B cell (primary cell): Measurements from ENCODE around the gene GSE1. TPM values are rescaled to one million over a fixed set of nuclear protein-coding genes. Genes with fewer than 3 reads are reported as not detected.

Experiments used
- ATAC-seq: fragments of 200-7000 bp; cut with Tn5 transposase; one replicate; pipeline ENCODE4 v1.10.0; 2021; ENCODE audit warnings: low read depth, mild to moderate bottlenecking, moderate number of reproducible peaks, moderate library complexity
- CTCF ChIA-PET: fragments of 350-600 bp; sonication (Branson Sonifier 250); formaldehyde crosslinking; loops from one replicate; lab custom pipeline; 2021; ENCODE audit warnings: antibody characterized with exemption, inconsistent platforms; lab: Charles Lee
- POLR2A ChIA-PET: fragments of 350-600 bp; sonication (Branson Sonifier 250); formaldehyde crosslinking; loops from one replicate; lab custom pipeline; 2021; ENCODE audit warnings: antibody characterized with exemption; lab: Charles Lee
- DNase-seq: peaks from one replicate; pipeline ENCODE4 v3.0.0; 2013
- H2AFZ ChIP-seq: 2 replicates; pipeline ENCODE4 v1.6.1; 2012; ENCODE audit warnings: mild to moderate bottlenecking, low read depth, low read length; ENCODE audit not compliant: insufficient read depth, poor library complexity, severe bottlenecking
- H3K27ac ChIP-seq, 2 donors: 1 replicate in 1 of 2; 2 replicates in 1 of 2; pipeline ENCODE4 v1.5.1; 2012 to 2013; ENCODE audit warnings: low read length in 2 of 2, mild to moderate bottlenecking in 2 of 2, moderate library complexity in 1 of 2
- H3K27me3 ChIP-seq, 4 experiments: fragments of 200-600 bp in 1 of 4; sonication (generic) in 1 of 4; replicated peaks in 1 of 4; 1 replicate in 2 of 4; 2 replicates in 2 of 4; pipeline versions ENCODE4 v1.6.1 to v1.7.0; 2013 to 2016; ENCODE audit warnings: low read length in 3 of 4, mild to moderate bottlenecking in 2 of 4, mixed read lengths in 1 of 4, moderate library complexity in 1 of 4; ENCODE audit not compliant: insufficient read depth in 4 of 4, control insufficient read depth in 3 of 4; ENCODE audit errors: control extremely low read depth in 1 of 4
- H3K36me3 ChIP-seq, 2 experiments: replicated peaks in 1 of 2; 1 replicate in 1 of 2; 2 replicates in 1 of 2; pipeline versions ENCODE4 v1.6.1 to v1.7.1; 2013; ENCODE audit warnings: low read length in 1 of 2; ENCODE audit not compliant: insufficient read depth in 2 of 2, control insufficient read depth in 1 of 2; ENCODE audit errors: control extremely low read depth in 1 of 2, extremely low read depth in 1 of 2
- H3K4me1 ChIP-seq, 2 donors: fragments of 200-600 bp in 1 of 2; sonication (generic) in 1 of 2; 1 replicate in 1 of 2; 2 replicates in 1 of 2; pipeline versions ENCODE4 v1.5.1 to v1.6.1; 2013 to 2017; ENCODE audit warnings: low read length in 2 of 2; ENCODE audit not compliant: control insufficient read depth in 2 of 2, insufficient read depth in 2 of 2
- H3K4me2 ChIP-seq: replicated peaks from 2 replicates; pipeline ENCODE3; 2012; ENCODE audit warnings: mild to moderate bottlenecking, low read depth, low read length; ENCODE audit not compliant: poor library complexity, severe bottlenecking
- H3K4me3 ChIP-seq, 5 experiments: fragments of 200-600 bp in 1 of 5; sonication (generic) in 1 of 5; 1 replicate in 3 of 5; 2 replicates in 2 of 5; pipeline versions ENCODE4 v1.5.1 to v1.7.0; 2011 to 2016; ENCODE audit warnings: low read length in 4 of 5, mild to moderate bottlenecking in 4 of 5, low read depth in 2 of 5, control low read depth in 1 of 5, moderate library complexity in 1 of 5; ENCODE audit not compliant: insufficient read depth in 1 of 5; ENCODE audit errors: control extremely low read depth in 1 of 5, extremely low read depth in 1 of 5
- H3K79me2 ChIP-seq: fragments of 200-600 bp; sonication (generic); one replicate; pipeline ENCODE4 v1.6.0; 2016; ENCODE audit warnings: low read length; ENCODE audit not compliant: control insufficient read depth, insufficient read depth
- H3K9ac ChIP-seq: fragments of 200-600 bp; sonication (generic); 2 replicates; pipeline ENCODE4 v1.6.1; 2017; ENCODE audit warnings: mild to moderate bottlenecking, low read length, moderate library complexity
- H3K9me3 ChIP-seq, 3 donors: one replicate each; pipeline versions ENCODE4 v1.6.1 to v1.7.1; 2013; ENCODE audit warnings: low read length in 2 of 3; ENCODE audit not compliant: control insufficient read depth in 2 of 3, insufficient read depth in 1 of 3; ENCODE audit errors: control extremely low read depth in 1 of 3
- H4K20me1 ChIP-seq: 2 replicates; pipeline ENCODE4 v1.6.0; 2012; ENCODE audit warnings: mild to moderate bottlenecking, low read length; ENCODE audit not compliant: insufficient read depth, control insufficient read depth, poor library complexity, severe bottlenecking
- H3K27ac Mint-ChIP-seq: one replicate; pipeline ENCODE4 v1.8.0; 2021; ENCODE audit warnings: mixed read lengths
- H3K27me3 Mint-ChIP-seq: one replicate; pipeline ENCODE4 v1.8.0; 2021; ENCODE audit warnings: mixed read lengths
- H3K4me1 Mint-ChIP-seq: one replicate; pipeline ENCODE4 v1.8.0; 2021; ENCODE audit warnings: mixed read lengths
- H3K4me3 Mint-ChIP-seq: one replicate; pipeline ENCODE4 v1.8.0; 2021; ENCODE audit warnings: mixed read lengths
- H3K9me3 Mint-ChIP-seq: one replicate; pipeline ENCODE4 v1.8.0; 2022; ENCODE audit warnings: mixed read lengths; ENCODE audit not compliant: insufficient read depth
- EZH2 ChIP-seq: IDR thresholded peaks from 2 replicates; pipeline ENCODE4 v1.6.1; 2012; ENCODE audit warnings: borderline replicate concordance, low read depth, mild to moderate bottlenecking, moderate library complexity, low read length; ENCODE audit not compliant: insufficient read depth, poor library complexity, severe bottlenecking
- WGBS: methylation state at CpG from one replicate; pipeline ENCODE4 v1.1.5; 2013; ENCODE audit warnings: missing lambda C conversion rate; ENCODE audit not compliant: insufficient coverage; 5-methylcytosine and 5-hydroxymethylcytosine counted together
- intact Hi-C: fragments of 100-400 bp; cut with micrococcal nuclease; formaldehyde crosslinking; loops from one replicate; pipeline ENCODE4 v1.10.0; 2022
- polyA plus RNA-seq: library from polyadenylated mRNA; depleted of rRNA; stranded (reverse); fragments of >200 nt; gene quantifications from 2 replicates; pipeline ENCODE4 v1.2.3, GENCODE V29; 2012
- total RNA-seq, 2 donors: library from RNA; stranded (reverse); fragments of 120-200 nt in 1 of 2; gene quantifications; 1 replicate in 1 of 2; 2 replicates in 1 of 2; pipeline versions ENCODE4 v1.2.3 to v1.2.4, GENCODE V29; 2013 to 2022
- TF ChIP-seq, protein P1 (sequence below): fragments of 200-600 bp; IDR thresholded peaks from one replicate; pipeline ENCODE4 v1.8.0; 2022; ENCODE audit warnings: antibody characterized with exemption, mild to moderate bottlenecking

Gene GSE1
- total and polyA plus RNA-seq, 2 donors (not counting 1 experiment from before 2014, with no cell fraction given): 57.3 to 76.1 TPM

DNA sequence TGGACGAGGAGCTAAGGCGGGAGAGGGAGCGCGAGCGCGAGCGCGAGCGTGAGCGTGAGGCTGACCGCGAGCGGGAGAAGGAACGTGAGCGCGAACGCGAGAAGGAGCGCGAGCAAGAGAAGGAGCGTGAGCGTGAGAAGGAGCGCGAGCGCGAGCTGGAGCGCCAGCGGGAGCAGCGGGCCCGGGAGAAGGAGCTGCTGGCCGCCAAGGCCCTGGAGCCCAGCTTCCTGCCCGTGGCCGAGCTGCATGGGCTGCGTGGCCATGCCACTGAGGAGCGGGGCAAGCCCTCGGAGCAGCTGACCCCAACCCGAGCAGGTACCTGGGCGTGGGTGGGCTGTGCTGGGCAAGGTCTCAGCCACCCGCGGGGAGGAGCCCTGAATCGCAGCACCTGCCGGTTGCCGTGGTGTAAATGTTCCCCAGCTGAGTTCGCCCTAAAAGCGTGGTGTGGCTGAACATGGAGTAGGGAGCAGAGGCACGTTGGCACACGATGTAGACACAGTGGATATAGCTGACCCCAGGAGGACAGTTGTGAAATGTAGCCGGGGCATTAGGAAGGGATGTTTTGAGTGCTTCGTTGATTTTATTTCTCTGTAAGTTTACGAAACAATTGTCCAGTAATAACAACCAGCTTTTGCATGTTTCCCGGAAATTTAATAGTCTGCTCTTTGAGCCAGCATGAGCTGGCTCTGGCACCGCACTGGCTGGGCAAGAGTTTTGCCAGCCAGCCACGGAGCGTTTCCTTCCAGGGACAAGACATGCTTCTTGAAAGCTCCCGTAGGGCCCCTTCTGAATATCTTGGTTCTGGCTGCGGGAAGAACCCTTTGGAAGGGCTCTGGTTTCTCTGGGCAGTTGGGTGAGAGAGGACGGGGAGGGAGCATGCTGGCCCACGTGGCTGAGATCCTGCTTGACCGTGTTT is 43.5 kb downstream of the GSE1 start:
- H3K27ac Mint-ChIP-seq: peak overlapping the region; percentile 50
- DNase-seq (no peak), ATAC-seq (no peak)
- H3K79me2 ChIP-seq: peaks cover 24% of the 10 kb centered on the region
- H3K9ac ChIP-seq: no peak overlapping the region
- H3K27me3 ChIP-seq: no peaks in the 10 kb centered on the region
- H3K4me1 ChIP-seq: no peaks in the 10 kb centered on the region
- peaks cover 5 to 70% of the 10 kb centered on the region in 2 experiments for H3K36me3 ChIP-seq
- TF ChIP-seq EZH2: no peak
- TF ChIP-seq, protein P1, sequence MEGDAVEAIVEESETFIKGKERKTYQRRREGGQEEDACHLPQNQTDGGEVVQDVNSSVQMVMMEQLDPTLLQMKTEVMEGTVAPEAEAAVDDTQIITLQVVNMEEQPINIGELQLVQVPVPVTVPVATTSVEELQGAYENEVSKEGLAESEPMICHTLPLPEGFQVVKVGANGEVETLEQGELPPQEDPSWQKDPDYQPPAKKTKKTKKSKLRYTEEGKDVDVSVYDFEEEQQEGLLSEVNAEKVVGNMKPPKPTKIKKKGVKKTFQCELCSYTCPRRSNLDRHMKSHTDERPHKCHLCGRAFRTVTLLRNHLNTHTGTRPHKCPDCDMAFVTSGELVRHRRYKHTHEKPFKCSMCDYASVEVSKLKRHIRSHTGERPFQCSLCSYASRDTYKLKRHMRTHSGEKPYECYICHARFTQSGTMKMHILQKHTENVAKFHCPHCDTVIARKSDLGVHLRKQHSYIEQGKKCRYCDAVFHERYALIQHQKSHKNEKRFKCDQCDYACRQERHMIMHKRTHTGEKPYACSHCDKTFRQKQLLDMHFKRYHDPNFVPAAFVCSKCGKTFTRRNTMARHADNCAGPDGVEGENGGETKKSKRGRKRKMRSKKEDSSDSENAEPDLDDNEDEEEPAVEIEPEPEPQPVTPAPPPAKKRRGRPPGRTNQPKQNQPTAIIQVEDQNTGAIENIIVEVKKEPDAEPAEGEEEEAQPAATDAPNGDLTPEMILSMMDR: no peak
- intact Hi-C loops: no loop called here
- H3K4me3 Mint-ChIP-seq: no peak overlapping the region
- ChIA-PET CTCF (interaction anchor here (1.0 to 6.7 kb wide), 5 partner anchors 18 to 104 kb away, joined by 4 to 58 read pairs (median 18); no protein-coding TSS in a partner anchor), POLR2A (no interaction called here)
- no peak overlapping the region for H2AFZ ChIP-seq
- H3K27me3 Mint-ChIP-seq: no peaks in the 10 kb centered on the region
- no peak overlapping the region for H3K4me2 ChIP-seq
- peaks cover 4% of the 10 kb centered on the region for H3K4me1 Mint-ChIP-seq
- peaks cover 90% of the 10 kb centered on the region for H4K20me1 ChIP-seq
- no peaks in the 10 kb centered on the region for H3K9me3 Mint-ChIP-seq
- H3K27ac ChIP-seq: no peak overlapping the region
- WGBS: 96% methylated on average over 59 of the region's 59 CpGs
- peaks cover 0 to 6% (median 0%) of the 10 kb centered on the region in 3 donors for H3K9me3 ChIP-seq
- H3K4me3 ChIP-seq: no peak overlapping the region

DNA sequence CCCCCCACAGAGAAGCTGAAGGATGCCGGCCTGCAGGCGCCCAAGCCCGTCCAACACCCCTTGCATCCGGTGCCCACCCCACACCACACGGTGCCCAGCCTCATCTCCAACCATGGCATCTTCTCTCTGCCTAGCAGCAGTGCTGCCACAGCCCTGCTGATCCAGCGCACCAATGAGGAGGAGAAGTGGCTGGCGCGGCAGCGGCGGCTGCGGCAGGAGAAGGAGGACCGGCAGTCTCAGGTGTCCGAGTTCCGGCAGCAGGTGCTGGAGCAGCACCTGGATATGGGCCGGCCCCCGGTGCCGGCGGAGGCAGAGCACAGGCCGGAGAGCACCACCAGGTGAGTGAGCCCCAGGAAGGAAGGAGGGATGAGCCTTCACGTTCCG is 44.1 kb downstream of the GSE1 start:
- H3K27ac Mint-ChIP-seq: no peak overlapping the region
- H3K4me2 ChIP-seq: no peak overlapping the region
- peaks cover 24% of the 10 kb centered on the region for H3K79me2 ChIP-seq
- peaks cover 90% of the 10 kb centered on the region for H4K20me1 ChIP-seq
- DNase-seq (no peak), ATAC-seq (no peak)
- ChIA-PET POLR2A (no interaction called here), CTCF (interaction anchor here (0.9 to 6.7 kb wide), 8 partner anchors 18 to 164 kb away, joined by 3 to 58 read pairs (median 6); no protein-coding TSS in a partner anchor)
- peaks cover 5 to 73% of the 10 kb centered on the region in 2 experiments for H3K36me3 ChIP-seq
- peaks cover 4% of the 10 kb centered on the region for H3K4me1 Mint-ChIP-seq
- no peaks in the 10 kb centered on the region for H3K9me3 Mint-ChIP-seq
- H3K9me3 ChIP-seq: peaks cover 0 to 6% (median 0%) of the 10 kb centered on the region in 3 donors
- H2AFZ ChIP-seq: no peak overlapping the region
- H3K4me1 ChIP-seq: no peaks in the 10 kb centered on the region
- TF ChIP-seq, protein P1: no peak
- TF ChIP-seq EZH2: no peak
- 95% methylated on average over 14 of the region's 21 CpGs for WGBS
- H3K27ac ChIP-seq: no peak overlapping the region
- intact Hi-C loops: no loop called here
- no peak overlapping the region for H3K4me3 Mint-ChIP-seq
- H3K4me3 ChIP-seq: no peak overlapping the region
- H3K27me3 ChIP-seq: no peaks in the 10 kb centered on the region
- H3K27me3 Mint-ChIP-seq: no peaks in the 10 kb centered on the region
- H3K9ac ChIP-seq: no peak overlapping the region
